HEK293 (cell line): Measurements from ENCODE around the gene SLC44A5.

ENCODE experiments used
- CTCF ChIA-PET: fragments of 350-600 bp; formaldehyde crosslinking; extraction: SDS; loops from one replicate; lab custom pipeline; 2021; ENCODE audit warnings: antibody characterized with exemption; lab: Yijun Ruan, JAX
- POLR2A ChIA-PET: fragments of 300-600 bp; formaldehyde crosslinking; extraction: SDS; loops from one replicate; lab custom pipeline; 2020; ENCODE audit warnings: antibody characterized with exemption, inconsistent platforms; lab: Yijun Ruan, JAX
- H3K27ac ChIP-seq: fragments of 200-500 bp; sonication (Bioruptor generic); 2 replicates; pipeline ENCODE4 v1.5.1; 2014; ENCODE audit warnings: low read depth, low read length, control low read depth, inconsistent platforms; ENCODE audit errors: extremely low read depth
- H3K36me3 ChIP-seq, 2 experiments: fragments of 200-500 bp in 1 of 2; sonication (Bioruptor generic) in 1 of 2; 1 replicate in 1 of 2; 2 replicates in 1 of 2; pipeline ENCODE4 v1.5.1; 2014 to 2017; ENCODE audit warnings: inconsistent platforms in 2 of 2, low read length in 2 of 2; ENCODE audit not compliant: control insufficient read depth in 2 of 2, insufficient read depth in 1 of 2
- H3K4me1 ChIP-seq: fragments of 200-500 bp; sonication (Bioruptor generic); 2 replicates; pipeline ENCODE4 v1.5.1; 2014; ENCODE audit warnings: mild to moderate bottlenecking, low read length, inconsistent platforms; ENCODE audit not compliant: control insufficient read depth, insufficient read depth
- H3K4me3 ChIP-seq: 2 replicates; pipeline ENCODE4 v1.5.1; 2011; ENCODE audit warnings: low read depth, mild to moderate bottlenecking, control low read depth, low read length, moderate library complexity
- H3K9me3 ChIP-seq: fragments of 200-500 bp; sonication (Bioruptor generic); 2 replicates; pipeline ENCODE4 v1.5.1; 2014; ENCODE audit warnings: low read depth, low read length, inconsistent platforms; ENCODE audit not compliant: control insufficient read depth, insufficient read depth
- OVOL3 ChIP-seq: fragments of 450-650 bp; formaldehyde crosslinking; IDR thresholded peaks from 2 replicates; pipeline ENCODE4 v1.5.1; 2016; ENCODE audit warnings: missing biosample characterization, missing genetic modification characterization
- SP2 ChIP-seq: fragments of 450-650 bp; formaldehyde crosslinking; IDR thresholded peaks from 2 replicates; pipeline ENCODE4 v1.5.1; 2016; ENCODE audit warnings: missing biosample characterization, missing genetic modification characterization
- ZBTB48 ChIP-seq: fragments of 450-650 bp; formaldehyde crosslinking; IDR thresholded peaks from 2 replicates; pipeline ENCODE4 v1.5.1; 2016; ENCODE audit warnings: missing biosample characterization, missing genetic modification characterization
- ZFP37 ChIP-seq: fragments of 450-650 bp; formaldehyde crosslinking; IDR thresholded peaks from 2 replicates; pipeline ENCODE4 v1.5.1; 2016; ENCODE audit warnings: missing biosample characterization, missing genetic modification characterization
- ZIC2 ChIP-seq: fragments of 450-650 bp; formaldehyde crosslinking; IDR thresholded peaks from 2 replicates; pipeline ENCODE4 v1.5.1; 2016; ENCODE audit warnings: missing biosample characterization, missing genetic modification characterization
- ZNF121 ChIP-seq: fragments of 450-650 bp; formaldehyde crosslinking; IDR thresholded peaks from 2 replicates; pipeline ENCODE4 v1.5.1; 2016; ENCODE audit warnings: missing biosample characterization, missing genetic modification characterization
- ZNF174 ChIP-seq: fragments of 450-650 bp; formaldehyde crosslinking; IDR thresholded peaks from 2 replicates; pipeline ENCODE4 v1.5.0; 2017; ENCODE audit warnings: missing biosample characterization, mild to moderate bottlenecking, missing genetic modification characterization
- ZNF202 ChIP-seq: fragments of 450-650 bp; formaldehyde crosslinking; IDR thresholded peaks from 2 replicates; pipeline ENCODE4 v1.5.1; 2016; ENCODE audit warnings: missing biosample characterization, missing genetic modification characterization, borderline replicate concordance
- ZNF214 ChIP-seq: fragments of 450-650 bp; formaldehyde crosslinking; IDR thresholded peaks from 2 replicates; pipeline ENCODE4 v1.5.1; 2017; ENCODE audit warnings: missing biosample characterization, mild to moderate bottlenecking, missing genetic modification characterization, borderline replicate concordance
- ZNF433 ChIP-seq: fragments of 450-650 bp; formaldehyde crosslinking; IDR thresholded peaks from 2 replicates; pipeline ENCODE4 v1.5.1; 2016; ENCODE audit warnings: missing biosample characterization, missing genetic modification characterization, low read depth
- ZNF621 ChIP-seq: fragments of 450-650 bp; formaldehyde crosslinking; IDR thresholded peaks from 2 replicates; pipeline ENCODE4 v1.5.1; 2017; ENCODE audit warnings: missing biosample characterization, missing genetic modification characterization
- ZNF629 ChIP-seq: fragments of 450-650 bp; formaldehyde crosslinking; IDR thresholded peaks from 2 replicates; pipeline ENCODE4 v1.5.1; 2017; ENCODE audit warnings: missing biosample characterization, missing genetic modification characterization
- ZNF654 ChIP-seq: fragments of 450-650 bp; formaldehyde crosslinking; IDR thresholded peaks from 2 replicates; pipeline ENCODE4 v1.5.1; 2016; ENCODE audit warnings: low read depth, missing biosample characterization, missing genetic modification characterization
- TF ChIP-seq, protein P1 (sequence below): fragments of 450-650 bp; formaldehyde crosslinking; IDR thresholded peaks from 2 replicates; pipeline ENCODE4 v1.5.1; 2016; ENCODE audit warnings: missing biosample characterization, missing genetic modification characterization
- TF ChIP-seq, protein P2 (sequence below): fragments of 450-650 bp; formaldehyde crosslinking; optimal IDR thresholded peaks from 2 replicates; pipeline ENCODE3; 2016; ENCODE audit warnings: missing biosample characterization, mild to moderate bottlenecking, missing genetic modification characterization
- TF ChIP-seq, protein P3 (sequence below): fragments of 450-650 bp; IDR thresholded peaks from 2 replicates; pipeline ENCODE4 v1.5.1; 2018; ENCODE audit warnings: missing biosample characterization, mild to moderate bottlenecking, missing genetic modification characterization
- TF ChIP-seq, protein P4 (sequence below): fragments of 450-650 bp; formaldehyde crosslinking; IDR thresholded peaks from 2 replicates; pipeline ENCODE4 v1.5.1; 2016; ENCODE audit warnings: missing biosample characterization, missing genetic modification characterization
- TF ChIP-seq, protein P5 (sequence below): fragments of 450-650 bp; formaldehyde crosslinking; IDR thresholded peaks from 2 replicates; pipeline ENCODE4 v1.5.1; 2016; ENCODE audit warnings: missing biosample characterization, missing genetic modification characterization

SLC44A5 gene

DNA sequence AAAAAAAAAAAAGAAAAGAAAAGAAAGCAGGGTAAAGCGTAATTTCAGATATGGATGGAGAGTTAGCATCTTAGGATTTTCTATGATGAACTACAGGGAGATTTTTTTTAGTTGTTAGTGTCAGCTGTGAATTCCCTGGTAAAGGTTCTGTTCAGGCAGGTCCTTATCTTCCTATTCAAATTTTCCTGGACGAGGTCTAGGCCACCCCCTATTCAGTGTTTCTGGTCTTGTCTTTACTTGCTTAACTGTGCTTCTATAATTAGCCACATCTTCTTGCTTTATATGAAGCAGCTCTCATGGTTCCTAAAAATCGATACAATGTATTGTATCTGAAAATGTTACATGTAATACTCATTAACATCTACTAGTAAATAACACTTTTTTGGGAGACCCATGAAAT lies 318.9 kb downstream of the SLC44A5 start (continued):
- TF ChIP-seq, protein P1, sequence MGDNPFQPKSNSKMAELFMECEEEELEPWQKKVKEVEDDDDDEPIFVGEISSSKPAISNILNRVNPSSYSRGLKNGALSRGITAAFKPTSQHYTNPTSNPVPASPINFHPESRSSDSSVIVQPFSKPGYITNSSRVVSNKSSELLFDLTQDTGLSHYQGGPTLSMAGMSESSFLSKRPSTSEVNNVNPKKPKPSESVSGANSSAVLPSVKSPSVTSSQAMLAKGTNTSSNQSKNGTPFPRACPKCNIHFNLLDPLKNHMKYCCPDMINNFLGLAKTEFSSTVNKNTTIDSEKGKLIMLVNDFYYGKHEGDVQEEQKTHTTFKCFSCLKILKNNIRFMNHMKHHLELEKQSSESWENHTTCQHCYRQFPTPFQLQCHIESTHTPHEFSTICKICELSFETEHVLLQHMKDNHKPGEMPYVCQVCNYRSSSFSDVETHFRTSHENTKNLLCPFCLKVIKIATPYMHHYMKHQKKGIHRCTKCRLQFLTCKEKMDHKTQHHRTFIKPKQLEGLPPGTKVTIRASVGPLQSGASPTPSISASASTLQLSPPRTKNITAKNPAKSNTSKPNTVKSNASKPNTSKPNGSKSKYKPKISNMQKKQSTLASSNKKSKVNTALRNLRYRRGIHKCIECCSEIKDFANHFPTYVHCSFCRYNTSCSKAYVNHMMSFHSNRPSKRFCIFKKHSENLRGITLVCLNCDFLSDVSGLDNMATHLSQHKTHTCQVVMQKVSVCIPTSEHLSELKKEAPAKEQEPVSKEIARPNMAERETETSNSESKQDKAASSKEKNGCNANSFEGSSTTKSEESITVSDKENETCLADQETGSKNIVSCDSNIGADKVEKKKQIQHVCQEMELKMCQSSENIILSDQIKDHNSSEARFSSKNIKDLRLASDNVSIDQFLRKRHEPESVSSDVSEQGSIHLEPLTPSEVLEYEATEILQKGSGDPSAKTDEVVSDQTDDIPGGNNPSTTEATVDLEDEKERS = no peak
- TF ChIP-seq, protein P2, sequence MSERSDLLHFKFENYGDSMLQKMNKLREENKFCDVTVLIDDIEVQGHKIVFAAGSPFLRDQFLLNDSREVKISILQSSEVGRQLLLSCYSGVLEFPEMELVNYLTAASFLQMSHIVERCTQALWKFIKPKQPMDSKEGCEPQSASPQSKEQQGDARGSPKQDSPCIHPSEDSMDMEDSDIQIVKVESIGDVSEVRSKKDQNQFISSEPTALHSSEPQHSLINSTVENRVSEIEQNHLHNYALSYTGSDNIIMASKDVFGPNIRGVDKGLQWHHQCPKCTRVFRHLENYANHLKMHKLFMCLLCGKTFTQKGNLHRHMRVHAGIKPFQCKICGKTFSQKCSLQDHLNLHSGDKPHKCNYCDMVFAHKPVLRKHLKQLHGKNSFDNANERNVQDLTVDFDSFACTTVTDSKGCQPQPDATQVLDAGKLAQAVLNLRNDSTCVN (tag by site-specific recombination) = no peak
- TF ChIP-seq OVOL3 (tag by site-specific recombination) (no peak), ZNF202 (tag by site-specific recombination) (no peak), ZNF629 (tag by site-specific recombination) (no peak), ZNF433 (tag by site-specific recombination) (no peak), ZNF121 (tag by site-specific recombination) (no peak)

DNA sequence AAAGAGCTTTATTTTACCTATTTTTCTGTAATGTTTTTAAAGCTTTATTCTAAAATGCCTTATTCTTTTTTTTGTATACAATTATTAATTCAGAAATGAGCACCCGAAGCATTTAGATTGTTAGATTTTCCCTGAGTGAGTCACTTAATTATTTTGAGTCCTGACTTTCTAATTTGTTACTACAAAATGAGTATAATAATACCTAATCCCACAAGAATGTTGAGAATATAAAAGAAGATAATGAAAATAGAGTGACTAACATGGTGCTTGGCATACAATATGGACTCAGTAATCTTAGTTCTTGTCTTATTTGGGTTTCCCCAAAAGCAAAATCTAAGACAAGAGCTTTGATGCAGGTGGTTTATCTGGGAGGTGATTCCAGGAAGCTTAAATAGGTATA lies 334.5 kb downstream of the SLC44A5 start:
- TF ChIP-seq ZNF214 (tag by site-specific recombination) (no peak), ZFP37 (tag by site-specific recombination) (no peak)
- Histone ChIP-seq H3K4me1 (no peaks in the 10 kb centered on the region), H3K4me3 (no peak overlapping the region), H3K27ac (no peak overlapping the region), H3K9me3 (no peaks in the 10 kb centered on the region), H3K36me3 (peaks cover 0 to 30% of the 10 kb centered on the region in 2 experiments; a peak in 1 of 3 replicates)
- ChIA-PET CTCF (interaction anchor here (0.9 to 3.8 kb wide), 2 partner anchors 11 to 15 kb away, joined by 3 to 26 read pairs; no protein-coding TSS in a partner anchor), POLR2A (no interaction called here)

DNA sequence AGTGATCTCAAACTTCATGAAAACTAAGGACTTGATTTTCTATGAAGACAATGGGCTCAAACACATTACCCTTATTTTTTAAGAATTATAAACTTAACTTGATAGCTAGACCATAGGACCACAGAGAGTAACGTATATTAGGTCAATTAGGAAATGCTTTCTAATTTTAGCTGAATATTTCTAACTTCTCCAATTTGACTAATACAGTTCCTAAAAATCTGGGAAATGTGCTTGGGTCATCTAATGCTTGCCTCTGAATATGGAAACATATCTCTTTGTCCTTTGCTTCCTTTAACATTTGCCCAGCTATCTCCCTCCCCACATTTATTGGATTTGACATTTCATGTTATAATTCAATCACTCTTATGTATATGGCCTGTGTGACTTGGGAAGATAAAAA lies 335.3 kb downstream of the SLC44A5 start:
- H3K36me3 ChIP-seq = peaks cover 0 to 32% of the 10 kb centered on the region in 2 experiments; a peak in 1 of 3 replicates
- no peak overlapping the region for H3K4me3 ChIP-seq
- POLR2A ChIA-PET = no interaction called here
- TF ChIP-seq ZNF174 (tag by site-specific recombination) = no peak
- no peak for TF ChIP-seq ZNF202 (tag by site-specific recombination)
- no peak for TF ChIP-seq ZNF214 (tag by site-specific recombination)
- no peak for TF ChIP-seq ZBTB48
- TF ChIP-seq ZNF654 (tag by site-specific recombination) = no peak
- no peak for TF ChIP-seq ZNF621 (tag by site-specific recombination)
- TF ChIP-seq, protein P3, sequence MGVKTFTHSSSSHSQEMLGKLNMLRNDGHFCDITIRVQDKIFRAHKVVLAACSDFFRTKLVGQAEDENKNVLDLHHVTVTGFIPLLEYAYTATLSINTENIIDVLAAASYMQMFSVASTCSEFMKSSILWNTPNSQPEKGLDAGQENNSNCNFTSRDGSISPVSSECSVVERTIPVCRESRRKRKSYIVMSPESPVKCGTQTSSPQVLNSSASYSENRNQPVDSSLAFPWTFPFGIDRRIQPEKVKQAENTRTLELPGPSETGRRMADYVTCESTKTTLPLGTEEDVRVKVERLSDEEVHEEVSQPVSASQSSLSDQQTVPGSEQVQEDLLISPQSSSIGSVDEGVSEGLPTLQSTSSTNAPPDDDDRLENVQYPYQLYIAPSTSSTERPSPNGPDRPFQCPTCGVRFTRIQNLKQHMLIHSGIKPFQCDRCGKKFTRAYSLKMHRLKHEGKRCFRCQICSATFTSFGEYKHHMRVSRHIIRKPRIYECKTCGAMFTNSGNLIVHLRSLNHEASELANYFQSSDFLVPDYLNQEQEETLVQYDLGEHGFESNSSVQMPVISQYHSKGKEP (tag by site-specific recombination) = no peak
- TF ChIP-seq SP2 = no peak
- TF ChIP-seq, protein P4, sequence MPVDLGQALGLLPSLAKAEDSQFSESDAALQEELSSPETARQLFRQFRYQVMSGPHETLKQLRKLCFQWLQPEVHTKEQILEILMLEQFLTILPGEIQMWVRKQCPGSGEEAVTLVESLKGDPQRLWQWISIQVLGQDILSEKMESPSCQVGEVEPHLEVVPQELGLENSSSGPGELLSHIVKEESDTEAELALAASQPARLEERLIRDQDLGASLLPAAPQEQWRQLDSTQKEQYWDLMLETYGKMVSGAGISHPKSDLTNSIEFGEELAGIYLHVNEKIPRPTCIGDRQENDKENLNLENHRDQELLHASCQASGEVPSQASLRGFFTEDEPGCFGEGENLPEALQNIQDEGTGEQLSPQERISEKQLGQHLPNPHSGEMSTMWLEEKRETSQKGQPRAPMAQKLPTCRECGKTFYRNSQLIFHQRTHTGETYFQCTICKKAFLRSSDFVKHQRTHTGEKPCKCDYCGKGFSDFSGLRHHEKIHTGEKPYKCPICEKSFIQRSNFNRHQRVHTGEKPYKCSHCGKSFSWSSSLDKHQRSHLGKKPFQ (tag by site-specific recombination) = no peak
- TF ChIP-seq, protein P5, sequence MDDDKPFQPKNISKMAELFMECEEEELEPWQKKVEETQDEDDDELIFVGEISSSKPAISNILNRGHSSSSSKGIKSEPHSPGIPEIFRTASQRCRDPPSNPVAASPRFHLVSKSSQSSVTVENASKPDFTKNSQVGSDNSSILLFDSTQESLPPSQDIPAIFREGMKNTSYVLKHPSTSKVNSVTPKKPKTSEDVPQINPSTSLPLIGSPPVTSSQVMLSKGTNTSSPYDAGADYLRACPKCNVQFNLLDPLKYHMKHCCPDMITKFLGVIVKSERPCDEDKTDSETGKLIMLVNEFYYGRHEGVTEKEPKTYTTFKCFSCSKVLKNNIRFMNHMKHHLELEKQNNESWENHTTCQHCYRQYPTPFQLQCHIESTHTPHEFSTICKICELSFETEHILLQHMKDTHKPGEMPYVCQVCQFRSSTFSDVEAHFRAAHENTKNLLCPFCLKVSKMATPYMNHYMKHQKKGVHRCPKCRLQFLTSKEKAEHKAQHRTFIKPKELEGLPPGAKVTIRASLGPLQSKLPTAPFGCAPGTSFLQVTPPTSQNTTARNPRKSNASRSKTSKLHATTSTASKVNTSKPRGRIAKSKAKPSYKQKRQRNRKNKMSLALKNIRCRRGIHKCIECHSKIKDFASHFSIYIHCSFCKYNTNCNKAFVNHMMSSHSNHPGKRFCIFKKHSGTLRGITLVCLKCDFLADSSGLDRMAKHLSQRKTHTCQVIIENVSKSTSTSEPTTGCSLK (tag by site-specific recombination) = no peak
- no peak for TF ChIP-seq ZIC2 (tag by site-specific recombination)
- TF ChIP-seq, all 188 proteins: peak for 0
- Histone ChIP-seq H3K4me1 (no peaks in the 10 kb centered on the region), H3K9me3 (no peaks in the 10 kb centered on the region), H3K27ac (no peak overlapping the region)
- CTCF ChIA-PET = interaction anchor here (0.5 to 3.8 kb wide), 3 partner anchors 10 to 308 kb away, joined by 3 to 26 read pairs (median 3); no protein-coding TSS in a partner anchor
